ENCODE data around the gene PCDH9. TPM values are rescaled to one million over a fixed set of nuclear protein-coding genes. Genes with fewer than 3 reads are reported as not detected.

The PCDH9 gene
- total and polyA plus RNA-seq, 8 donors: 0.46 to 3.8 (median 1.5) TPM

DNA sequence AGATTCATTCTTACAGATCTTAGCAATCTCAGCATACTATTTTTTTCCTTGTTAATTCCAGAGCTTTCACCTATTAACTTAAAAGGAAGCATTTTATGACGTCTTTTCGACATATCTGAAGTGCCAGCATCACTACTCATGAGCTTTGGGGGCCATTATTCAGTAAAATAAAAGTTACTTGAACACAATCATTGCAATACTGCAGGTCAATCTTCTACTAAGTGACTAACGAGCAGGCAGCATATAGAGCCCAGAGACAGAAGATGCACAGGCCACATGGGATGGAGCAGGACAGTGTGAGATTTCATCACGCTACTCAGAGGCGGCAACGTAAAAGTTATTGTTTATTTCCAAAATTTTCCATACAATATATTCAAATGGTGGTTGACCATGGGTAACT, 382.6 kb downstream of the PCDH9 start:
- H3K4me3 ChIP-seq: no peak overlapping the region
- no peaks in the 10 kb centered on the region for H3K36me3 ChIP-seq
- no peaks in the 10 kb centered on the region for H3K27me3 ChIP-seq
- no peaks in the 10 kb centered on the region for H3K4me1 ChIP-seq
- DNase-seq (no peak), ATAC-seq (no peak), FAIRE-seq (no peak)
- no peak overlapping the region for H3K27ac ChIP-seq
- intact Hi-C loops (cut with DNase I): no loop called here
- 74 to 86% methylated on average over 6 of the region's 6 CpGs for WGBS, 2 donors
- H3K9me3 ChIP-seq: no peaks in the 10 kb centered on the region
- TF ChIP-seq, protein P1, sequence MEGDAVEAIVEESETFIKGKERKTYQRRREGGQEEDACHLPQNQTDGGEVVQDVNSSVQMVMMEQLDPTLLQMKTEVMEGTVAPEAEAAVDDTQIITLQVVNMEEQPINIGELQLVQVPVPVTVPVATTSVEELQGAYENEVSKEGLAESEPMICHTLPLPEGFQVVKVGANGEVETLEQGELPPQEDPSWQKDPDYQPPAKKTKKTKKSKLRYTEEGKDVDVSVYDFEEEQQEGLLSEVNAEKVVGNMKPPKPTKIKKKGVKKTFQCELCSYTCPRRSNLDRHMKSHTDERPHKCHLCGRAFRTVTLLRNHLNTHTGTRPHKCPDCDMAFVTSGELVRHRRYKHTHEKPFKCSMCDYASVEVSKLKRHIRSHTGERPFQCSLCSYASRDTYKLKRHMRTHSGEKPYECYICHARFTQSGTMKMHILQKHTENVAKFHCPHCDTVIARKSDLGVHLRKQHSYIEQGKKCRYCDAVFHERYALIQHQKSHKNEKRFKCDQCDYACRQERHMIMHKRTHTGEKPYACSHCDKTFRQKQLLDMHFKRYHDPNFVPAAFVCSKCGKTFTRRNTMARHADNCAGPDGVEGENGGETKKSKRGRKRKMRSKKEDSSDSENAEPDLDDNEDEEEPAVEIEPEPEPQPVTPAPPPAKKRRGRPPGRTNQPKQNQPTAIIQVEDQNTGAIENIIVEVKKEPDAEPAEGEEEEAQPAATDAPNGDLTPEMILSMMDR (IDR thresholded peaks at IDR 0.05): no peak

DNA sequence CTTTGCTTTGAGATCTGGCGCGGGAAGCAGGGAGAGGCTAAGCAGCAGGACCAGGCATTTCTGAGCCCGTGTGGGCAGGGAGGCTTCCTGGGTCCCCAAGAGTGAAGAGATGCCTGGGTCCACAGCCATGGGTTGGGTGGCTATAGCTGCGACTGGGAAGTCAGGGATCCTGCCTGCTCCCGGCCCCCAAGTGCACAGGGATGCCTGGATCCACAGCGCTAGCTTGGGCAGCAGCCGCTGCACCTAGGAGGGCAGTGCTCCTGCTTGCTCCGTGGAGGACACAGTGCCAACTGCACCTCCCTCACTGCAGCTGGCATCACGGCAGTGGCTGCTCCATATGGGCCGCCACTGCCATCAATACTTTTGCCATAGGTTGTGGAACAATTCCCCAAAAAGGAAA, 384.7 kb downstream of the PCDH9 start:
- DNase-seq: peak in 1 of 6 donors; percentile 44
- FAIRE-seq: no peak
- Histone ChIP-seq H3K4me3 (no peak overlapping the region), H3K27me3 (no peaks in the 10 kb centered on the region), H3K4me1 (no peaks in the 10 kb centered on the region), H3K27ac (no peak overlapping the region), H3K36me3 (no peaks in the 10 kb centered on the region), H3K9me3 (no peaks in the 10 kb centered on the region)
- 79 to 91% methylated on average over 10 of the region's 10 CpGs for WGBS, 2 donors
- no peak for ATAC-seq
- intact Hi-C loops (cut with DNase I): no loop called here
- TF ChIP-seq, protein P1 (IDR thresholded peaks at IDR 0.05): no peak

DNA sequence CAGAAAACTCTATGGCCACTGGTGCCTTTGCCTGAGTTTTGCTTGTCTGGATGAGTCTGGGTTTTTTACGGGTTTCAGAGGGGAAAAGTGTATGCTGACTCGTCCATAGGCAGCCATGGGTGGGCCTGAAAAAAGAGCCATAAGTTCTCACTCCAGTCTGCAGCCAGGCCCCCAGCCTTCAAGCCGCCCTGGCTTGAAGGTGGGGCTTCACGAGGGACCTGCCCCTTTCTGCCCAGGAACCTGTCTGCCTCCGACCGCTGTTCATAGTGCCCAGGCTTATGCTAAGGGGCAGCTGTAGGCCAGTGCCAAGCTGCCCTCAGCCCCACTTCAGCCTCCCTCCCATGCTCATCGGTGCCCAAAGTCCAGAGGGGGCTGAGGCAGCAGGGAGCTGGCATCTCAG, 385.2 kb downstream of the PCDH9 start:
- no peak for DNase-seq
- Histone ChIP-seq H3K36me3 (no peaks in the 10 kb centered on the region), H3K27ac (no peak overlapping the region), H3K9me3 (no peaks in the 10 kb centered on the region), H3K4me3 (no peak overlapping the region), H3K27me3 (no peaks in the 10 kb centered on the region), H3K4me1 (no peaks in the 10 kb centered on the region)
- TF ChIP-seq, protein P1 (IDR thresholded peaks at IDR 0.05): no peak
- FAIRE-seq: no peak
- ATAC-seq: no peak
- 69 to 83% methylated on average over 7 of the region's 7 CpGs for WGBS, 2 donors
- intact Hi-C loops (cut with DNase I): no loop called here

DNA sequence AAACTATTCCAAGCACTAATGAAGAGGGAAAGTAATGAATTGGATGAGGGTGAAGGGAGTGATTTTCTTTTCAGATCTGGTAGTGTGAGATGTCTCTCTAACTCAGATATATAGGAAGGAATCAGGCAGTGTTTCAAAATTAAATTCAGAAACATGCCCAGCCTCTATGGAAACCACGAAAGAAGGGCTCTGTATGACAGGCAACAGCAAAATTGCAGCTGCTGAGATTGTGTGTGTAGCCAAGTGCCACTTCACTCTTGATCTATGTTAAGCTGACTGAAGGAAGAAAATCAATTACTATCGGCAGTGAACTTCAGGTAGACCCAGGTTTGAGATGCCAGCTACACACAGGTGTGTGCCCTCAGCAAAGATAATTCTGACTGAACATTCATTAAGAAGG, 387.4 kb downstream of the PCDH9 start:
- WGBS, 2 donors: 42 to 48% methylated on average over 2 of the region's 2 CpGs
- no peaks in the 10 kb centered on the region for H3K9me3 ChIP-seq
- H3K36me3 ChIP-seq: no peaks in the 10 kb centered on the region
- H3K4me1 ChIP-seq: no peaks in the 10 kb centered on the region
- no peak overlapping the region for H3K4me3 ChIP-seq
- no peak for ATAC-seq
- TF ChIP-seq, protein P1 (IDR thresholded peaks at IDR 0.05): no peak
- intact Hi-C loops (cut with DNase I): no loop called here
- DNase-seq: no peak
- H3K27me3 ChIP-seq: no peaks in the 10 kb centered on the region
- H3K27ac ChIP-seq: no peak overlapping the region
- FAIRE-seq: no peak

DNA sequence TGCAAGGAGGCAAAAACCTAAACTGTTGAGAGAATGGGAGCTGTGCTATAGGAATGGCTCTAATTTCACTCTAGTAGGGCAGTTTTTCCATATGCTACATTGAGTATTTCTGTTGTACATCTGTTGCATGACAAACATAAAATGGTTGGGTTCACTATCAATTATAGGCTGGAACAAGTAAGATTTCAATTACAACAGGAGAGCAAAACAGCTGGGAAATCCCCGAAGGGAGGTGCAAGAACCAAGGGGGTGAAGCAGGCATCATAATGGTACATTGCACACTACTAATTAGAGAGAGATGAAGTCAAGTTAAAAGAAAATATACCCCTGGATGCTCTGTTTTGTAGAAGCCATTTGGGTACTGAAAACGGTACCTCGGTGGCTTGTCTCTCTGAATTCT, 389.5 kb downstream of the PCDH9 start:
- TF ChIP-seq, protein P1 (IDR thresholded peaks at IDR 0.05): no peak
- Histone ChIP-seq H3K27me3 (no peaks in the 10 kb centered on the region), H3K27ac (no peak overlapping the region), H3K4me3 (no peak overlapping the region), H3K36me3 (no peaks in the 10 kb centered on the region), H3K4me1 (no peaks in the 10 kb centered on the region), H3K9me3 (no peaks in the 10 kb centered on the region)
- intact Hi-C loops (cut with DNase I): no loop called here
- 79 to 92% methylated on average over 3 of the region's 3 CpGs for WGBS, 2 donors
- FAIRE-seq (no peak), DNase-seq (no peak), ATAC-seq (no peak)
